SJCRH30 (cell line): ENCODE data around the gene IFNW1. TPM values are rescaled to one million over a fixed set of nuclear protein-coding genes. Genes with fewer than 3 reads are reported as not detected.

Source experiments
- total RNA-seq: library from RNA; depleted of rRNA; stranded (reverse); fragments of >200 nt; shearing (Covaris generic); gene quantifications from 2 replicates; pipeline ENCODE4 v1.2.3, GENCODE V29; 2014; rRNA removed

Gene IFNW1
- total RNA-seq, 1 experiment from 2014 or later: not detected

Other genes with a start within 250 kb of the IFNW1 start
- gene HACD4, start 110.2 kb downstream of the IFNW1 start, total RNA-seq: not detected in 2 replicates
- gene IFNB1, start 63.9 kb downstream of the IFNW1 start, total RNA-seq: not detected in 2 replicates
- gene IFNA21, start 24.8 kb upstream of the IFNW1 start, total RNA-seq: not detected in 2 replicates
- gene IFNA4, start 45.8 kb upstream of the IFNW1 start, total RNA-seq: not detected in 2 replicates
- gene IFNA7, start 60.4 kb upstream of the IFNW1 start, total RNA-seq: not detected in 2 replicates
- gene IFNA10, start 65.3 kb upstream of the IFNW1 start, total RNA-seq: not detected in 2 replicates
- gene IFNA16, start 75.5 kb upstream of the IFNW1 start, total RNA-seq: not detected in 2 replicates
- gene IFNA17, start 86.4 kb upstream of the IFNW1 start, total RNA-seq: not detected in 2 replicates
- not detected in 2 replicates for gene IFNA14, start 98.2 kb upstream of the IFNW1 start, total RNA-seq
- not detected in 2 replicates for gene IFNA5, start 163.5 kb upstream of the IFNW1 start, total RNA-seq
- 22.6 and 25.5 TPM in 2 replicates for gene KLHL9, start 193.6 kb upstream of the IFNW1 start, total RNA-seq
- gene IFNA6, start 209.1 kb upstream of the IFNW1 start, total RNA-seq: not detected in 2 replicates
- gene IFNA13, start 226.2 kb upstream of the IFNW1 start, total RNA-seq: not detected in 2 replicates
- gene IFNA2, start 243.6 kb upstream of the IFNW1 start, total RNA-seq: not detected in 2 replicates